Spleen (tissue), 7 donors: ENCODE results near the gene ASH1L.
"Not testable (repeated sequence)": the region's sequence is repeated elsewhere in the genome, so short reads cannot be mapped to it uniquely, and the experiment has no call there.

Source experiments
- CTCF ChIP-seq, 11 experiments: fragments of 200-600 bp in 7 of 11; fragments of 450-650 bp in 4 of 11; sonication (generic) in 4 of 11; IDR thresholded peaks in 8 of 11; conservative IDR thresholded peaks in 3 of 11; 1 replicate in 7 of 11; 2 replicates in 4 of 11; pipeline versions ENCODE4 v1.4.0 to v1.8.0; 2016 to 2021; ENCODE audit warnings: antibody characterized with exemption in 11 of 11, inconsistent platforms in 4 of 11, mild to moderate bottlenecking in 1 of 11
- POLR2A ChIP-seq, 3 donors: fragments of 450-650 bp; IDR thresholded peaks; one replicate each; pipeline ENCODE4 v1.5.1; 2017; ENCODE audit warnings: antibody characterized with exemption in 3 of 3, mild to moderate bottlenecking in 1 of 3
- POLR2AphosphoS5 ChIP-seq, 3 donors: sonication (generic); formaldehyde crosslinking; IDR thresholded peaks; one replicate each; pipeline ENCODE4 v1.5.1; 2017; ENCODE audit warnings: antibody characterized with exemption in 3 of 3
- donor health status: DM: no; HTN: no; CAD: no; lungs with moderate emphysema.
- donor health status: DM: no; HTN: no; CAD: no.
- donor health status: DM: no; HTN: no; CAD: no.

DNA sequence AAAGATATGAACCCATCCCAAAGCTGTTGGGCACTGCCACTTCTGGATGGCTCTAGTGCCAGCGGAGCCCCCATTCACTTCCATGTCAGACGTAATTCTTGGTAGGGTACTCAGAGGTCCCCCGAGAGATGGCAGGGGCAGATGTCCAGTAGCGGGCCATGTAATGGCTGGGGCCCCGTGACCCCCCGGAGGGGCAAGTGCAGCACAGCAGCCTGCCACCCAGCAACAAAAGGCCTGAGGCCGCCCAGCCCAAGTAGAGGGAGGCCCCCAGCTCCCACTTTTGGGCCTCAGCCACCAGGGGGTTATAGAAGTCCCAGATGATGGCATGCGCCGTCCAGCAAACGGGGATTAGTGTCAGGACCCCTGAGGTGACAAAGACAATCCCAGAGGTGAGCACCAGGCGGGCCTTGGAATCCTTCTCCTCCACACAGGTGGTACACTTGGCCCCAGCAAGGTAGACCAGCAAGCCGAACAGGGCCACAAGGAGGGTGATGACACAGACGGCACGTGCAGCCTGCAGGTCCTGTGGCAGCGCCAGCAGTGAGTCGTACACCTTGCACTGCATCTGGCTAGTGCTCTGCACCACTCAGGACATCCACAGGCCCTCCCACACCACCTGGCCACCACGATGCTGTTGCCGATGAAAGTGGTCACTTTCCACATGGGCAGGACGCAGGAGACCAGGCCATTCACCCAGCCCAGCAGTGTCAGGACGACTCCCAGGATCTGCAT lies 28.1 kb upstream of the ASH1L start:
- TF ChIP-seq CTCF (IDR thresholded peaks at IDR 0.05 in 8 of 11, conservative IDR thresholded peaks at IDR 0.05 in 3 of 11); POLR2A (IDR thresholded peaks at IDR 0.05); POLR2AphosphoS5 (IDR thresholded peaks at IDR 0.05): not testable (repeated sequence)
